ENCODE data around the gene KRTAP21-1. TPM values are rescaled to one million over a fixed set of nuclear protein-coding genes. Genes with fewer than 3 reads are reported as not detected.
"Not testable (repeated sequence)": the region's sequence is repeated elsewhere in the genome, so short reads cannot be mapped to it uniquely, and the experiment has no call there.

The KRTAP21-1 gene
- not detected for total RNA-seq
- long read RNA-seq, donor 1 = 0 reads
- long read RNA-seq, donor 2 = 0 reads

- intact Hi-C loops (cut with DNase I); DNase-seq (ENCODE audit: low spot score): not testable (repeated sequence)
Measured at GRCh38 chr21:30755328-30755727, at the start of gene KRTAP21-1. Gene KRTAP21-1 (minus strand): TSS chr21:30755428. CDS start chr21:30755378, 50 bp downstream.

- intact Hi-C loops (cut with DNase I) = no loop called here
Measured at GRCh38 chr21:30800605-30801004, 45.4 kb upstream of the KRTAP21-1 start.

GRCh38 chr21:30793581-30794314, 38.5 kb upstream of the KRTAP21-1 start:
- intact Hi-C loops (cut with DNase I) = no loop called here
- DNase-seq (ENCODE audit: low spot score) = no peak

More at GRCh38 chr21:30800605-30801004, 45.4 kb upstream of the KRTAP21-1 start:
- DNase-seq (ENCODE audit: low spot score) = no peak

GRCh38 chr21:30779249-30779648, 24.0 kb upstream of the KRTAP21-1 start:
- no peak for DNase-seq (ENCODE audit: low spot score)
- intact Hi-C loops (cut with DNase I) = no loop called here

GRCh38 chr21:30769724-30770431, 14.7 kb upstream of the KRTAP21-1 start:
- intact Hi-C loops (cut with DNase I) = loop anchor here in 1 of 2 donors (10.0 kb wide), 1 partner anchor 305 kb away; no protein-coding TSS in a partner anchor

GRCh38 chr21:30760776-30761175, 5.5 kb upstream of the KRTAP21-1 start:
- intact Hi-C loops (cut with DNase I) = loop anchor here in 1 of 2 donors (10.0 kb wide), 1 partner anchor 314 kb away; no protein-coding TSS in a partner anchor
- DNase-seq (ENCODE audit: low spot score) = no peak

More at GRCh38 chr21:30769724-30770431, 14.7 kb upstream of the KRTAP21-1 start:
- no peak for DNase-seq (ENCODE audit: low spot score)

- intact Hi-C loops (cut with DNase I) = no loop called here
- DNase-seq (ENCODE audit: low spot score) = no peak
Measured at GRCh38 chr21:30758306-30758705, 3.1 kb upstream of the KRTAP21-1 start.

- DNase-seq (ENCODE audit: low spot score) = no peak
- intact Hi-C loops (cut with DNase I) = no loop called here
Measured at GRCh38 chr21:30747159-30747558, 8.1 kb downstream of the KRTAP21-1 start, which contains the start of gene KRTAP21-2. Gene KRTAP21-2 (minus strand): TSS chr21:30747259. CDS start chr21:30747202, 57 bp downstream.

GRCh38 chr21:30740462-30740861, 14.8 kb downstream of the KRTAP21-1 start:
- intact Hi-C loops (cut with DNase I) = no loop called here
- DNase-seq (ENCODE audit: low spot score) = no peak

GRCh38 chr21:30733026-30733425, 22.2 kb downstream of the KRTAP21-1 start:
- intact Hi-C loops (cut with DNase I) = no loop called here
- DNase-seq (ENCODE audit: low spot score) = no peak

- DNase-seq (ENCODE audit: low spot score) = no peak
- intact Hi-C loops (cut with DNase I) = no loop called here
Measured at GRCh38 chr21:30726726-30727125, 28.5 kb downstream of the KRTAP21-1 start.

- no peak for DNase-seq (ENCODE audit: low spot score)
- intact Hi-C loops (cut with DNase I) = no loop called here
Measured at GRCh38 chr21:30719401-30719800, 35.8 kb downstream of the KRTAP21-1 start.

GRCh38 chr21:30718239-30718909, 36.9 kb downstream of the KRTAP21-1 start, which contains the start of gene KRTAP21-3:
Gene KRTAP21-3 (minus strand): TSS chr21:30718777. CDS start chr21:30718759, 18 bp downstream.
- DNase-seq (ENCODE audit: low spot score) = no peak
- intact Hi-C loops (cut with DNase I) = no loop called here

- no peak for DNase-seq (ENCODE audit: low spot score)
- intact Hi-C loops (cut with DNase I) = no loop called here
Measured at GRCh38 chr21:30717105-30717504, 38.1 kb downstream of the KRTAP21-1 start.

- intact Hi-C loops (cut with DNase I) = no loop called here
- DNase-seq (ENCODE audit: low spot score) = no peak
Measured at GRCh38 chr21:30714946-30715345, 40.3 kb downstream of the KRTAP21-1 start.

- intact Hi-C loops (cut with DNase I) = no loop called here
- no peak for DNase-seq (ENCODE audit: low spot score)
Measured at GRCh38 chr21:30714456-30714855, 40.8 kb downstream of the KRTAP21-1 start.

GRCh38 chr21:30713766-30714165, 41.5 kb downstream of the KRTAP21-1 start:
- intact Hi-C loops (cut with DNase I) = no loop called here

GRCh38 chr21:30710499-30710898, 44.7 kb downstream of the KRTAP21-1 start:
- DNase-seq (ENCODE audit: low spot score) = no peak

More at GRCh38 chr21:30713766-30714165, 41.5 kb downstream of the KRTAP21-1 start:
- no peak for DNase-seq (ENCODE audit: low spot score)

GRCh38 chr21:30707409-30707808, 47.8 kb downstream of the KRTAP21-1 start:
- no peak for DNase-seq (ENCODE audit: low spot score)
- intact Hi-C loops (cut with DNase I) = no loop called here

More at GRCh38 chr21:30710499-30710898, 44.7 kb downstream of the KRTAP21-1 start:
- intact Hi-C loops (cut with DNase I) = no loop called here
